OCI-LY1 (cell line): ENCODE results near the gene DNAH9.

Experiments used
- H2AFZ ChIP-seq: fragments of 200-600 bp; sonication (generic), shearing (Covaris generic); 2 replicates; pipeline ENCODE4 v1.6.0; 2014; ENCODE audit warnings: antibody characterized with exemption, mild to moderate bottlenecking, low read length
- H3F3A ChIP-seq: fragments of 200-600 bp; sonication (generic), shearing (Covaris generic); 2 replicates; pipeline ENCODE4 v1.6.0; 2014; ENCODE audit warnings: mild to moderate bottlenecking, antibody characterized with exemption, low read length, moderate library complexity; ENCODE audit not compliant: insufficient read depth
- H3K27ac ChIP-seq: fragments of 200-600 bp; sonication (generic); 2 replicates; pipeline ENCODE4 v1.5.1; 2014; ENCODE audit warnings: low read length, mixed run types, mild to moderate bottlenecking, low read depth; ENCODE audit not compliant: poor library complexity, severe bottlenecking
- H3K27me3 ChIP-seq: fragments of 200-600 bp; sonication (generic); 2 replicates; pipeline ENCODE4 v1.6.0; 2014; ENCODE audit warnings: antibody characterized with exemption, mild to moderate bottlenecking, low read length, moderate library complexity; ENCODE audit not compliant: insufficient read depth
- H3K36me3 ChIP-seq: fragments of 200-600 bp; sonication (generic); 2 replicates; pipeline ENCODE4 v1.6.1; 2014; ENCODE audit warnings: mild to moderate bottlenecking, antibody characterized with exemption, low read length, moderate library complexity, mixed read lengths; ENCODE audit not compliant: insufficient read depth
- H3K4me1 ChIP-seq: fragments of 200-600 bp; sonication (generic); 2 replicates; pipeline ENCODE4 v1.5.1; 2014; ENCODE audit warnings: mild to moderate bottlenecking, low read length, moderate library complexity; ENCODE audit not compliant: insufficient read depth, severe bottlenecking
- H3K4me2 ChIP-seq: fragments of 200-600 bp; sonication (generic), shearing (Covaris generic); 2 replicates; pipeline ENCODE4 v1.6.1; 2014; ENCODE audit warnings: low read length
- H3K4me3 ChIP-seq: fragments of 200-600 bp; sonication (generic); 2 replicates; pipeline ENCODE4 v1.5.1; 2014; ENCODE audit warnings: low read length, low read depth, mild to moderate bottlenecking, mixed read lengths; ENCODE audit not compliant: poor library complexity, severe bottlenecking
- H3K79me2 ChIP-seq: fragments of 200-600 bp; shearing (Covaris generic); 2 replicates; pipeline ENCODE4 v1.6.1; 2016; ENCODE audit warnings: mixed run types, low read length, mixed read lengths; ENCODE audit not compliant: insufficient read depth
- H3K9ac ChIP-seq: fragments of 200-600 bp; sonication (generic), shearing (Covaris generic); 2 replicates; pipeline ENCODE4 v1.6.1; 2014; ENCODE audit warnings: mild to moderate bottlenecking, low read length, mixed read lengths
- H3K9me2 ChIP-seq: fragments of 200-600 bp; sonication (generic), shearing (Covaris generic); 2 replicates; pipeline ENCODE4 v1.6.1; 2014; ENCODE audit warnings: low read depth, mild to moderate bottlenecking, low read length, mixed read lengths
- H3K9me3 ChIP-seq: fragments of 200-600 bp; shearing (Covaris generic); 2 replicates; pipeline ENCODE4 v1.6.1; 2014; ENCODE audit warnings: low read length, mixed read lengths
- H4K20me1 ChIP-seq: fragments of 200-600 bp; sonication (generic), shearing (Covaris generic); 2 replicates; pipeline ENCODE4 v1.6.0; 2016; ENCODE audit warnings: mild to moderate bottlenecking, low read length; ENCODE audit not compliant: insufficient read depth
- EZH2 ChIP-seq: fragments of 200-600 bp; sonication (generic), shearing (Covaris generic); IDR thresholded peaks from 2 replicates; pipeline ENCODE4 v1.8.0; 2017; ENCODE audit warnings: borderline replicate concordance, mixed run types, mild to moderate bottlenecking, antibody characterized with exemption, low read length, moderate library complexity, mixed read lengths
- TF ChIP-seq, protein P1 (sequence below): fragments of 200-600 bp; sonication (generic), shearing (Covaris generic); IDR thresholded peaks from 2 replicates; pipeline ENCODE4 v1.5.1; 2017; ENCODE audit warnings: mild to moderate bottlenecking, antibody characterized with exemption, low read length, moderate library complexity, mixed read lengths

Gene DNAH9

DNA sequence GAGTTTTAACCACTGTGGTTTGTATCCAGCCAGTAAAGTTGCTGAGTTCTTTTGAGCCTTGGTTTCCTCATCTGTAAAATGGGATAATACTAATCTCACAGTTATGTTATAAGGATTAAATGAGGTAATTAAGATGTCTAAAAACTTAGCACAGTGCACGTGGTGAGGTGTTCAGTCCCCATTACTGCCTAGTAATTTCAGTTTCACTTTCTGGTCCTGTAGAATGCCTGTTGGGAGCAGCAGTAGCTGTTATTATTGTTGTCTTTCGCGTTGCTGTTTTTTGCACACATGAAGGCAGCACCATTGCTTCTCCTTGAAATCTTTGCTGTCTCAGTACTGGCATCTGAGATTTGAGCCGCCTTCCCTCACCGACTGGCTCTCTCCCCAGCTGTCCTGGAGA, 182.4 kb downstream of the DNAH9 start:
- Histone ChIP-seq H2AFZ (no peak overlapping the region), H3K4me1 (no peaks in the 10 kb centered on the region), H3K9me3 (no peaks in the 10 kb centered on the region), H3F3A (no peaks in the 10 kb centered on the region), H3K9ac (no peak overlapping the region), H3K27me3 (no peaks in the 10 kb centered on the region), H3K79me2 (no peaks in the 10 kb centered on the region), H3K27ac (no peak overlapping the region), H4K20me1 (no peaks in the 10 kb centered on the region), H3K4me3 (no peak overlapping the region), H3K4me2 (no peak overlapping the region), H3K9me2 (no peaks in the 10 kb centered on the region), H3K36me3 (no peaks in the 10 kb centered on the region)
- no peak for TF ChIP-seq EZH2
- TF ChIP-seq, protein P1, sequence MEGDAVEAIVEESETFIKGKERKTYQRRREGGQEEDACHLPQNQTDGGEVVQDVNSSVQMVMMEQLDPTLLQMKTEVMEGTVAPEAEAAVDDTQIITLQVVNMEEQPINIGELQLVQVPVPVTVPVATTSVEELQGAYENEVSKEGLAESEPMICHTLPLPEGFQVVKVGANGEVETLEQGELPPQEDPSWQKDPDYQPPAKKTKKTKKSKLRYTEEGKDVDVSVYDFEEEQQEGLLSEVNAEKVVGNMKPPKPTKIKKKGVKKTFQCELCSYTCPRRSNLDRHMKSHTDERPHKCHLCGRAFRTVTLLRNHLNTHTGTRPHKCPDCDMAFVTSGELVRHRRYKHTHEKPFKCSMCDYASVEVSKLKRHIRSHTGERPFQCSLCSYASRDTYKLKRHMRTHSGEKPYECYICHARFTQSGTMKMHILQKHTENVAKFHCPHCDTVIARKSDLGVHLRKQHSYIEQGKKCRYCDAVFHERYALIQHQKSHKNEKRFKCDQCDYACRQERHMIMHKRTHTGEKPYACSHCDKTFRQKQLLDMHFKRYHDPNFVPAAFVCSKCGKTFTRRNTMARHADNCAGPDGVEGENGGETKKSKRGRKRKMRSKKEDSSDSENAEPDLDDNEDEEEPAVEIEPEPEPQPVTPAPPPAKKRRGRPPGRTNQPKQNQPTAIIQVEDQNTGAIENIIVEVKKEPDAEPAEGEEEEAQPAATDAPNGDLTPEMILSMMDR, result no peak

DNA sequence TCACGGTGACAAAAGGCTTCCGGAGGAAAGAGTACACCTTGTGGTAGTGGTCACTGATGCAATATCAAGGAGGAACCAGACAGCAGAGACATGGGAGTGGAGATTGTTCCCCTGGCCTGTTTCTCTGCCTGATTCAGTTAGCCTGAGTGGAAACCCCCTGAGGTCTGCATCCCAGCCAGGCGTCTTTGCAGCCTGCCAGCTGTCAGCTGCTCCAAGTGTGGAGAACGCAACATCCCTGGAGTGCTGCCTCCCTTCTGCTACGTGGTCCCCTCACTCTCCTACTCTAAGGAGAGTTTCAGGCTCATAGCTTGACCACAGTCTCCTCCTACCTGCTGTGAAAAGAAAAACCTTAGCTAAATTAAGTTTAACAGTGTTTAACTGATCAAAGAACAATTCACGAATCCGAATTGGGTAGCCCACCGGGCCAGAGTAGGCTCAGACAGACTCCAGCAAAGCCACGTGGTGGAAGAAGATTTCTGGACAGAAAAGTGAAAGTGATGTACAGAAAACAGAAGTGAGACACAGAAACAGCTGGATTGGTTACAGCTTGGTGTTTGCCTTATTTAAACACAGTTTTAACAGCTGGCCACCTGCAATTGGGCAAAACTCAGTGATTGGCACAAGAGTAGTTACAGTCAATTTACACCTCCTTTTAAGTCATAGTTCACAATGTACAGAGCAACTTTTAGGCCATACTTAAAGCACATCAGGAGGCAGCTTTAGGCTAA, 188.6 kb downstream of the DNAH9 start:
- no peak for TF ChIP-seq EZH2
- TF ChIP-seq, protein P1, result no peak

DNA sequence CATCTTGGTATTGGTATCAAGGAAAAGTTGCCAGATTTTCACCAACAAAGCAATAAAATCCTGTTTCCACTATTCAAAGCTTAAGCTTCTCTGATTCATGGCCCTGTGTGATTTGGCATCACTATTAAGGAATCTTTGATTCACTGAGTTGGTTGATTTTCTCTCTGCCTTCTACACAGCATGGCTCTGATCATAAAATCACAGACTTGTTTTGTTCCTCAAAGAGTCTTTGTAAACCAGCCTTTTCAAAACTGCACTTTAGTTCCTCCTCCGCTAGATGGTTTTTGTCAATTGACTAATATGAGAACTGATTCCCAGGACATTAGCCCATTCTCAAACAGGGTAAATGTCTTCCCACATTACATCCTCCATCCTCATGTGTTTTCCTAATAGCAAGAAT, 197.6 kb downstream of the DNAH9 start:
- Histone ChIP-seq H3K4me3 (no peak overlapping the region), H3K27ac (no peak overlapping the region), H3K27me3 (no peaks in the 10 kb centered on the region), H3K79me2 (no peaks in the 10 kb centered on the region), H3K9me2 (no peaks in the 10 kb centered on the region), H3K36me3 (no peaks in the 10 kb centered on the region), H3K4me2 (no peak overlapping the region), H3K4me1 (no peaks in the 10 kb centered on the region), H2AFZ (no peak overlapping the region), H3K9ac (no peak overlapping the region), H3K9me3 (no peaks in the 10 kb centered on the region), H3F3A (no peaks in the 10 kb centered on the region), H4K20me1 (no peaks in the 10 kb centered on the region)
- TF ChIP-seq, protein P1, result no peak
- TF ChIP-seq EZH2, result no peak

More for the DNA sequence above, 188.6 kb downstream of the DNAH9 start:
- Histone ChIP-seq H3K27me3 (no peaks in the 10 kb centered on the region), H2AFZ (no peak overlapping the region), H3K79me2 (no peaks in the 10 kb centered on the region), H3K4me1 (no peaks in the 10 kb centered on the region), H3K27ac (no peak overlapping the region), H3K4me2 (no peak overlapping the region), H3K9me3 (no peaks in the 10 kb centered on the region), H3K36me3 (no peaks in the 10 kb centered on the region), H3F3A (no peaks in the 10 kb centered on the region), H3K9me2 (no peaks in the 10 kb centered on the region), H3K9ac (no peak overlapping the region), H4K20me1 (no peaks in the 10 kb centered on the region), H3K4me3 (no peak overlapping the region)
